Measurements from ENCODE around the gene SND1.
A peak's percentile ranks its signal among the peaks of the same experiment; 100 is the strongest.

SND1 gene

DNA sequence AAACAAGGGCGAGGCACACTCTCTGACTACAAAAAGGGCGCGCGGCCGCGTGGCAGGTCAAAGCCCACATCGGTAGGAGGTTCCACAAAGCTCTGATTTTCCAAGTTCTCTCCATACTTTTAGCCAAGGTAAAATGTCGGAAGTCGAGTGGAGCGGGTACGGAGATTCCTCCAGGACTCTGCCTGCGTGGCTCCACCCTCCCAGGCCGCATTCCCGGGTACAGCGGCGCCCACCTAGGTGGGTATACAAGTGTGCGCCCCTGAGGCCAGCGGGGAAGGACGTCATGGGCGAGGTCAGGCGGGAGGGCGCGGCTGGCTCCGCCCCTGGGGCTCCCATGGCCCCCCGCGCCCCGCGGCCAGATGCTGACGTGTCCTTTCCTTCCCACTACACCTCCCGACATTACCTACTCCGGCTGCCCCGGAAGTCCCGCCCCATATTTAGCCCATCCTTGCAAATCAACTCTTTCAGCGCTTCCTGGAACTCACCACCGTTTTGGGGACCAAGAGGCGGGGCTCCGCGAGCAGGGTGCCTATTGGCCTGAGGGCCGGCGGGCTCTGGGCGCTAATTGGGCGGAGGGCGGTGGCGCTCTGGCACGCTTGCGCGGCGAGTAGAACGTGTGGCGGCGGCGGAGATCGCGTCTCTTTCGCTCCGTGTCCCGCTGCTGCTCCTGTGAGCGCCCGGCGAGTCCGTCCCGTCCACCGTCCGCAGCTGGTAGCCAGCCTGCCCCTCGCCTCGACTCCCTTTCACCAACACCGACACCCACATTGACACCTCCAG, at the start of gene SND1:
Gene SND1 (plus strand): TSS at position 639 of the 777 bp plus-strand sequence. CDS start 180 bp downstream, outside the sequence.
- DNase-seq (ENCODE audit: low spot score): peak; percentile 99

DNA sequence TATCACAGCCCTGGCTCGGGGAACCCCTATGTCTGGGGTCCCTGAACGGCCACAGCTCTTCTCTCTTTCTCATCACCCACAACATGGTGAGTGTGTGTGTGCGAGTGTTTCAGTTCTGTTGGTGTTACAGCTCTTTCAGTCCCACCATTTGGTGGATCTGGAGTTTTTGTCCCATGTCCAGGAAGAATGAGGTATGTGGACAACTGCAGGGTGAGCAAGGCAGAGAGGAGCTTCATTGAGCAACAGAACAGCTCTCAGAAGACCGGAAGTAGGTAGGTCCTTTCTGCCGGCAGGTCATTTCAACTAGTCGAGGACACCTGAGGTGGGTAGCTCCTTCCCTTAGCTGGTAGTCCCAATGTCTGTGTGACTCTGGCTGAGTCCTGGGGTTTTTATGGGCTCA, 43.5 kb upstream of the SND1 start:
- no peak for DNase-seq (ENCODE audit: low spot score)

DNA sequence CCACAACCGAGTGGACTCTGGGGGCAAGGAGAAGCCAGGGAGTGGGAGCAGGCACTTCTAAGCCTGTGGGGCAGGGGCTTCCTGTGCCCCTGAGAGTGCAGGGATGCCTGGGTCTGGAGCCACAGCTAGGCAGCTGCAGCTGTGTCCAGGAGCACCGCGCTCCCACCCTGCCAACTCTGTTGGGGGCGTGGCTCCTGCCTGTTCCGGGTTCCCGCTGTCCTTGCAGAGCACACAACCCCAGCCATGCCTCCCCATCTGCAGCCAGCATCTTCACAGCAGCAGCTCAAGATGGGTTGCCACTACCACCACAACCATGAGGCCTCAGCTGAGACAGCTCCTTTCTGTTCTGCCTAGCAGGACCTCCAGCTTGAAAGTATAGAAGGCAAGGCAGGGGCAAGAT, 42.7 kb upstream of the SND1 start:
- no peak for DNase-seq (ENCODE audit: low spot score)

DNA sequence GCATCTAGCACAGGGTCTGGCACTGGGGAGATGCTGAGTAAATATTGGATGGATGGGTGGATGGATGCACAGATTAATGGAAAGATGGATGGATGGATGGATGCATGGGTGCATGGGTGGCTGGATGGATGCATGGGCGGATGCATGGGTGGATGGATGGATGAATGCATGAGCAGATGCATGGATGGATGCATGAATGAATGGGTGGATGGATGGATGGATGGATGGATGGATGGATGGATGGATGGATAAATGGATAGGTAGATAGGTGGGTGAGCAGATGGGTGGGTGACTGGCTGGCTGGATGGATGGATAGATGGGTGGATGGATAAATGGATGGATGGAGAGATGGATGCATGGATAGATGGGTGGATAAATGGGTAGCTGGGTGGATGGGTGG, 39.7 kb upstream of the SND1 start:
- no peak for DNase-seq (ENCODE audit: low spot score)

DNA sequence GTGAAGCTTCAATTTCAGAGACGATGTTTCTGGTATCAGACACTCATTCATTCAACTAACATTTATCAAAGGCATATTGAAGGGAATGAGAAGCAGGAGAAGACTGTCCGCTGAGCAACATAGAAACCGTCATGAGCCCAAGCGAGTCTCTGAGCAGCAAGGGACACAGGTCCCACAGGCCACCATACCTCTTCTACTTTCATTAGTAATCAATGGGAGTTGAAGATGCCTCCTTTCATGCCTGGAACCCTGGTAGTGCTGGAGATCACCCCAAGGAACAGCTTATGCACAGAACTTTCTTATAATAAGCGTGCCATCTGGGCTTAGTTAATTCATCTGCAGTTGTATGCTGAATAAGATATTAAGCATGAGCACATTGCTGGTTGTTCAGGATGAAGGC, 35.3 kb upstream of the SND1 start:
- DNase-seq (ENCODE audit: low spot score): no peak

DNA sequence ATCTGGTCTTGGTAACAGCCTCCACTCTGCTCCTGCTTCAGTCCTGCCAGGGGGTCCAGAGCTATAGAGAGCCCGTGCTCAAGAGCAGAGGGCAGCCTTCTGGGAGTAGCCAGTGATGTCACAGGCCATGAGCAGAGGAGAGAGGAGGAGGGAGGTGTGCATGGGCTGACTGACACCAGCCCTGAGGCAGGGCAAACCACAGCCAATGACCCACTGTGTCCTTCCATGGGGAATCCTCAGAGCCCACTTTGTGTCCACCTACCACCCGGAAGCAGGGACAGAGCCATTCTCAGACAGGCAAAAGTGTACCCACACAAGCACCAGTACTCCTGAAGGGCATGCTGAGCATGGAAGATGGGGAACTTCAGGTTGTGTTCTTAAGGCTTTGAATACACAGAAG, 34.0 kb upstream of the SND1 start, which contains the start of gene PAX4:
Gene PAX4 (minus strand): TSS at position 101 of the 400 bp plus-strand sequence. CDS start 2,214 bp downstream, outside the sequence.
- DNase-seq (ENCODE audit: low spot score): no peak

DNA sequence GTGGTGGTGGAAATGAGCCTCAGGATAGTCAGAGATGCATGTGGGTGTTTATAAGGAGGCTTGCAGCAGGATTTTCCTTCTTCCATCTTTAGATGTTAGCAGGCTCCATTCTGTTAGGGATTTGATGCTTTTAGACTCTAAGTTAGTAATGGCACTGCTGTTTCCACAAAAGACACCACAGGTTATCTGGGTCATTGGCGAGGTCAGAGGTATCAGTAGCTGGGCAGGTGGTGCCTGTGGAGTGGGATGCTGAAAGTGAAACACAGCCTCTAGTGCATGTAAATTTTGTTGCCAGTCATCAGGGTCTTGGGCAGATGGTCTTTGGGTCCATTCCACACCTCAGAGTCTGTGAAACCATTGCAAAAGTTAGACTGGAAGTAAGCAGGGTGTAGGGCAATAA, 33.2 kb upstream of the SND1 start:
- no peak for DNase-seq (ENCODE audit: low spot score)

DNA sequence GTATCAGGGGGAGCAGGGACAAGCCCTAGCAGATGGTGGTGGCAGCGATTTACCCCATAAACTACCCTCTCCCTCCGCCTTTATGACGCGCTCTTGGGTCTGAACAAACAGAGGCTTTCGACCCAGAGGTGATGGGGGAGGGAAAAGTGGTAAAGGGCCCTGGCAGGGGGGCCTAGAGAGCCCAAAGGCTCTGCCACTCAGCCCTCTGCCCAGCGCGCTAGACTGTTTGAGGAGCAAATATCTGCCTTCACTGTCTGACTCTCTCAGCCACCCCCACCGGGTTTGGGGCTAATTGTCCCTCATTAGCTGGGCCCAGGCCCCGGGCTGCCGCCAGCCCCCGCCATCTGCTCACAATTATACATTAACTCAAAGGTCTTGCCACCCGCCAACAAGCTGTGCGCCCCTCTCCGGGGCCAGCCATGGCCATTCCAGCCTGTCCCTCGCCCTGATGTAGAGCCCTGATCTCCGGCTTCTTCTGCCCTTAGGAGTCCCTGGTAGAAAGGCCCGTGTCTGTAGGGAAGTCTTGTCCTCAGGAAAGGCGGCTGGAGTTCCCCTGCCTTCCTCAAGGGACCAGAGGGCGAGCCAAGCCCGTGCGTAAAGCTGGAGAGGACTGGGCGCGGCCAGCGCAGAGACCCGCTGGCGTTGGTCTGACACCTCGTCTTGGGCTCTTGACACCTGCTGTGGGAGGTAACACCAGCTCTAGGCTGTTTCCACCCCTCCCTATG, 32.2 kb upstream of the SND1 start:
- no peak for DNase-seq (ENCODE audit: low spot score)

DNA sequence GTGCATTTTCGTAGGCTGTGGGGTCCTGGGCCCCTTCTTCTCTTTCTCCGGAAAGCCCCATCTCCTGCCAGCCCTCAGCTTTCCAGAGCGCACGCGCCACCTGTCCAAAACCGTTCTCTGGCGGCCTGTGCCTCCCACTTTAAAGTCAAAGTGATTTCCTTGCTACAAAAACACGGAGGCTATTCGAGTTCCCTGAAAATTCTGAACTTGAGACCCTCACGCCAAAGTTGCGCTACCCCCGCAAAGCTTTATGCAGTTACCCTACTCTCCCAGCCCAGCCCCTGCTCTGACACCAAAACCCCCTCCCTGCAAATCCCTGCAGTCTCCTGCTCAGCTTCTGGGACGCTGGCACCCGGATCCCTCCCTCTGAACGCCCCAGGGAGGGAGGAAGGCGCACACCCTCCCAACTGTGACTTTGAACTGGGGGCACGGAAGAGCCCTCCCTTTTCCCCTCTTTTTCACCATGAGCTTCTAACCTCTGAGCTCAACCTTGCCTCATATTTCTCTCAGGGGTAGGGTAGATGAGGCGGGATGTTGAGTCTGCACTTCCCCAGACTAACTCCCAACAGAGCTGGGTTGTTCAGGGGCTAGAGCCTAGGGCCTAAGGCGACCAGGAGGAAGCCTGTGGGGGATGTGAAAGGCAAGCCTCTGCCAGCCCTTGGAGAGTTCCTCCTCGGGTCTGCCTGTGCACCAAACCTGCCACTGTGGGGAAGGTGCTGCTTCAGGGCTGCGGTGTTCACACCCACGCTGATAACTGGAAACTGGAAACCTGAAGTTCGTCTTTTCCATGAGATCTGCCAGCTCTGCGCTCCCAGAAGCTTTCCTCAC, 31.4 kb upstream of the SND1 start:
- no peak for DNase-seq (ENCODE audit: low spot score)

DNA sequence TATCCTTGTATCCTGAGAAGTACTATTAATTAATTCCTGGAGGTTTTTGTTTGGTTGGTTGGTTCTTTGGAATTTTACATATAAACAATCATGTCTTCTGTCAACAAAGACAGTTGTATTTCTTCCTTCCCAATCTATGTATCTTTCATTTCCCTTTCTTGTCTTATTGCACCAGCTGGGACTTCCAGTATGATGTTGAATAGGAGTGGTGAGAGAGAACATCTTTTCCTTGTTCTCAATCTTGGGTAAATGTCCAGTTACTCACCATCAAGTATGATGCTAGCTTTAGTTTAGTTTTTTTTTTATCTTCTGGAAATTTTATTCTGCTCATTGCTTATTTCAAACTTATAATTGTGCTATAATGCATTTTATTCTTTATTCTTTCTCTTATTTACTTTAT, 26.7 kb upstream of the SND1 start:
- DNase-seq (ENCODE audit: low spot score): no peak

DNA sequence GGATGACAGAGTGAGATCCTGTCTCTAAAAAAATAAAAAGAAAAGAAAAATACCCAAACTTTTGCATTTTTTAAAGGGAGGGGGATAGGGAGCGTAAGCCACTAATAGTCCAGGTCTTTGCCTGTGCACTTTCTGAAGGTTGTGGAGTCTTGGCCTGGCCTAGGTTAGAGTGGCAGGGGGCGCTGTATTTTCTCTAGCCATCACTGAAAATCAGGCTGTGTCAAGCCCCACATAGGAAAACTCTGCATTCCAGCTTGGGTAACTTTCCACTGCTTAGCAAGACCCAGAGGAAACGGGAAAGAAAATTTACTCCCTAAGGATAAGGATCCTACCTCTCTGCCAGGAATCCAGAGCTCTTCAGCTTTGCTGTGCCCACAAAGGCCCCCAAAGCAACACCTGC, 23.5 kb upstream of the SND1 start:
- no peak for DNase-seq (ENCODE audit: low spot score)

DNA sequence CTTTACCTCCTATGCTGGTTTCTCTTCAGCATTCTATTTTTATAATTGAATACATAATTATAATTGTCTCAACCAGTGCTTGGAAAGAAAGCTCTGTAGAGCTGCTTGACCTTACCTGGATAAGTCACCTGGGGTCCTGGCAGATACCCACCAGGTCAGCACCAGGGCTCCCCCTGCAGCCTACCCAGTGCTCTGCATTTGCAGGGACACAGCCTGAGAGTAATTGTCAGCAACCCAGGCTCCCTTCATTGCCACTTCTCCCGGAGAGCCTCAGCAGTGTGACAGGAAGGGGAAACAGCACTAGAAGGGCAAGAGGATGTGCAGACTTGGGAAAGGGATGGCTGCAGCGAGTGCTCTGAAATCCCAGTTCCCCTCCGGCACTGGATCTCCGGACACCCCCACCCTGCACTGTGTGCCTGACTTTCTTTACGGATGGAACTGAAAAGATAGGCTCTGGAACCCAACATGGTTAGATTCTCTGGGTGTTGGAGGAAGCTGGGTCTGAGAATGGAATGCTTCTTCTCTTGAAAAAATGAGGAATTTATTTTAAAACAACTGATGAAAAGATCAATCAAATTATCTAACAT, 22.6 kb upstream of the SND1 start:
- no peak for DNase-seq (ENCODE audit: low spot score)

DNA sequence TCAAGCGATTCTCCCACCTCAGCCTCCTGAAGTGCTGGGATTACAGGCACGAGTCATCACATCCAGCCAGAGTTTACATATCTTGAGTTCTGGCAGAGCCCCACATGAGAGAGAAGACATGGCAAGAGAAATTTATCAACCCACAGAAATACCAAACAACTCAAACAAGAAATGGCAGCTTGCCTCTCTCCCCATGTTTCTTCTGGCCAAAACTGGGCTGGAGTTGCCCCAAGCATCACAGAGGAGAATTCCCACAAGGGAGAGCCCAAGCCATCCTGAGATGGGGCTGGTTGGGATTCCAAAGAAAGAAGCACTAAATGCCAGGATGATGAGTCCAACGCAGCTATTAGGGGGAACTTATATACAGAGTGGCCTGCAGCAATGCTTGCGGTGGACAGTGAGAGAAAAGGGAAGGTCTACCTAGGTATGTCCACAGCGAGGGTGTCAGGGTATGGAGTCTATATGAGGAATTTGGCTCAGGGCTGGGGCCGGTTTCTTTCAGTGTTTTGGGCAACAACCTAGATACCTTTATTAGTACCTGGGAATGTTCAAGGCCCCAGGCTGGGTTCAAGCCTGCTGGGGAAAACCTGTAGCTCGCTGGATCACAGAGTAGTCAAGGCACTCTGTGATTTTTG, 19.6 kb upstream of the SND1 start:
- DNase-seq (ENCODE audit: low spot score): no peak

DNA sequence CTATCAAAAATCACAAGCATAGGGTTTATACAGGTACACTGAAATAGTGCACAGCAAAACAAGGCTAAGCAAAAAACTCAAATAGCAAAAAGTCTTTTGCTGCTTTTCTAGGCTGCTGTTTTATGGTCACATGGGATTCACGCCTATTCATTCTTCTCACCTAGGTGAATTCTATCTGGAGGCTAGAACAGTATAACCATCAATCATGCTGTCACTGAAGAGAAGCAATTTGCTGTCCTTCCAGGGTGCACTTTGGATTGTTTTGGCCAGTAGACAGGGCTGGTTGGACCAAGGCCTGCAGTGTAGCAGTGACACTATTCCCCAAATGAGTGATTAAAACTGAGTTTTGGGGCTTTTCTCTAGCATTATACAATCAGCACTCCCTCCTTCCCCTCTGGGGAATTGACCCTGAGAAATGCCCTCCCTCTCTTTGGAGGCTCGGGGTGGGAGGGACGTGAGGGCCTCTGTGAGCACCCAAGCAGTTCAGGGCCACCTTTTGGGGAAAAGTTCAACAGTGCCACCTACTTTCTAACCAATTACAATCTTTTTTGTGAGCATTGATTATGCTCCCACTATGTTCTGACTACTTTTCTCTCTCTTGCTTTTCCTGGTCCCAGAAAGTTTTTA, 16.2 kb upstream of the SND1 start:
- DNase-seq (ENCODE audit: low spot score): no peak

DNA sequence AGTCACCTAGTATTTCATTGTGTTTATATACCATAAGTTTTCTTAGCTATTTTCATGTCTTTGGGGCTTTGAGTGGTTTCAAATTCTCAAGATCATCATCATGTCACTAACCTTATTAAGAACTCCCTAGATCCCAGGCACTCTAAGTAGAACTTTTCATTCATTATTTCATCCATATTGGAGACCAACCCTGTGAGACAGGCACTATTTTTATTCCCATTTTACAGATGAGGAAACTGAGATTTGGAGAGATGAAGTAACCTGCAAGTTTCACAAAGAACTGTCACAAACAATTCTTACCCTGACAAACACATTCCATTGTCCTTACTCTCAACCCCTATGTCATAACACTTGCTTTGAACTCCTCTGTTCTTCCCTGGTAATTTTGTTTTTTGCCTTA, 13.8 kb upstream of the SND1 start:
- DNase-seq (ENCODE audit: low spot score): no peak

DNA sequence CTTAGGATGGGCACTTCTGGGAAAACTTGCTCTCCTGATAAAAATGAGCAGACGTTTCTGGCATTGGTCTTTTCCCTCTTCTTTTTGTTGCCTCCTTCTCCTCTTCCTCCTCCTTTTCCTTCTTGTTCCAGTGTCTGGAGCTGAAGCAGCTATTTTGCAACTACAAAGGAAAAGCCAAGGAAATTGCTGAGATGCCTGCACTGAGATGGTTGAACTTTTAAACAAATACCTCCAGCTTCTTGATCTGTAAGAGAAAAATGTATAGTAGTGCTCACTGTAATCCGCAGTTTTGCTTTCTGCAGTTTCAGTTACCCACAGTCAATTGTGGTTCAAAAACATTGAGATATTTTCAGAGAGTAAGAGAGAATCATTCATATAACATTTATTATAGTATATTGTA, 7.5 kb upstream of the SND1 start:
- no peak for DNase-seq (ENCODE audit: low spot score)

DNA sequence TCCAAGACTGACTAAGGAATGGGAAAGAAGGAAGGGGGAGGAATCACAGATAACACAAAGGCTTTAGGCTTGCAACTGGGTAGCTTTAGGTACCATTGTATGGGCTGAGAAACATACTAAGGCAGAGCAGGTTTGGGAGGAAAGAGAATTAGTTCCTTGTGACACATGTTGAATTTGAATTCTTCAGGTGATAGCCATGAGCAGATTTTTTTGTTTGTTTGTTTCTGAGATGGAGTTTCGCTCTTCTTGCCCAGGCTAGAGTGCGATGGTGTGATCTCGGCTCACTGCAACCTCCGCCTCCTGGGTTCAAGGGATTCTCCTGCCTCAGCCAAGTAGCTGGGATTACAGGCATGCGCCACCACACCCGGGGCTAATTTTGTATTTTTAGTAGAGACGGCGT, 4.4 kb upstream of the SND1 start:
- DNase-seq (ENCODE audit: low spot score): no peak

DNA sequence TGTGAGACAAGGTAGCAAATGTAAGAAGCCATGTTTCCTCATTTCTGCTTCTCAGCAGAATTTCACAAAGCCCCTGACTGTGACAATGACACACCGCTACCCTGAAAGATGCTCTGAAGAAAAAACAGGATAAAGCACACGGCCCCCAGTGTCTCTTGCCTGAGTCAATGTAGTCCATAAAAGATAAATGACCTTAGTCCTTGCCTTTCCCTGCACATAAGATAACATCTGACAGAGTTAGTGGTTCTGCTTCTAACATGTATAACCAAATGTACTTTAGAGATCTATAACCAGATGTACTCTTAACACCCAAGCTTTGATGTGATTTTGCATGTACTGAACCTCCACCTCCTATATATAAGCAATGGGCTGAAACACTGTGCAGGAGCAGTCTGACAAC, 3.0 kb upstream of the SND1 start:
- DNase-seq (ENCODE audit: low spot score): no peak

DNA sequence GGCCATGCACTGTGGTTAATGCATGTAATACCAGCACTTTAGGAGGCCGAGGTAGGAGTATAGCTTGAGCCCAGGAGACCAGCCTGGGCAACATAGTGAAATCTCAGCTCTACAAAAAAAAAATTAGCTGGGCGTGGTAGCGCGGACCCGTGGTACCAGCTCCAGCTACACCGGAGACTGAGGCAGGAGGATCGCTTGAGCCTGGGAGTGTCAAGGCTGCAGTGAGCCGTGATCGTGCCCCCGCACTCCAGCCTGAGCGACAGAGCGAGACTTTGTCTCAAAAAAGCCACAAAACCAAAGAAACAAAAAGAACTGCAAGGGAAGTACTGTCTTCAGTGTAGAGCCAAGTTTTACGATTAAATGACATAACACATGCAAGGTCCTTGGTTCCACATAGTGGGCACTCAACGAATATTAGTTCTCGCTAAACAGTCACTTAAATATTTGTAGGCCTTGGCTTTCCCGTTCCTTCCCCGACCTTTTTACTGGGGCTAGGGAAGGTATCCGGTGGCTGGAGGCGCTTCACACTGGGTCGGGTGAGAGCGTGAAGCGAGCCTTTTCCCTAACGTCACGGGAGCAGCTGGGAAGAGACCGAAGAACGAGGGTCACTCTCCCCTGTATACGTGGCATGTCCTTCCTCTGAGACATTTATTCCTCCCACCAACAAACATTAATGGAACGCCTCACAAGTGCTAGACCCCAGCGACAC, 993 bp upstream of the SND1 start:
- DNase-seq (ENCODE audit: low spot score): peak; percentile 44

DNA sequence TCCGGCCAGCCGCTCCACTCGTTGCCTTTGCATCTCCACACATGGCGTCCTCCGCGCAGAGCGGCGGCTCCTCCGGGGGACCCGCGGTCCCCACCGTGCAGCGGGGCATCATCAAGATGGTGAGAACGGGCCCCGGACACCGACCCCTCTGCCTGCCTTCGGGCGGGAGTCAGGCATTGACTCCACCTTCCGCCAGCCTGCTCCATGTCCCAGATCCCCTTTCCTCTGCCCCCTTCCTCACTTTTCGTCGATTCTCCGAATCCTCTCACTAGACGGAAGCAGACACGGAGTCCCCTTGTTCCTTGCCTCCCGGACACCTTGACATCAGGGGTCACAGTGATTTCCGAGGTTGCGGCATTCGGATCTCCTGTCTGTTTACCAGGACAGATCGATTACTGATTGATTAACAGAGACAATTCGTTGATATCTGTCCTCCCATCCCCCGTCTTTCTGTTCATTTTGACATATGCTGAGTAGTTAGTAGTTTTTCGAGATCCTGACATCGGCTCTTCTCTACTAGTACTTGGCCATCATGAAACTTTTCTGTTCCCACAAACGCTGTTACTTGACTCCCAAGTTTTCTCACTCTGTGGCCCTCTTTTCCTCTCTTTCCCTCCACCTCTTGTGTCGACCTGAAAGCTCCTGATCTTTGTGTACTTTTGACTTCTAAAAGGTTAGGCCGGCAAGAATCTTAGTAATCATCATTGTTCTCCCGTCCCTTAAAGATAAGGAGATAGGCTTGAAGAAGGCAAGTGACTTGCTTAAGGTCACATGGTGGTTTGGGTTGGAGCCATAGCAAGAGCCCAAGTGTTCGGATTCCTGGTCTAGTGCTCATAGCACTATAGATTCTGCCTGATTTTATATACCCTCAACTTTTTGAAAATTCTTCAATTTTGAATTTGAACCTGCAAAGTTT, 597 bp downstream of the SND1 start:
- DNase-seq (ENCODE audit: low spot score): no peak
